ENCODE results near the gene RFPL3. TPM values are rescaled to one million over a fixed set of nuclear protein-coding genes. Genes with fewer than 3 reads are reported as not detected.

RFPL3 gene
- total RNA-seq, 3 donors from 2014 or later = not detected

DNA sequence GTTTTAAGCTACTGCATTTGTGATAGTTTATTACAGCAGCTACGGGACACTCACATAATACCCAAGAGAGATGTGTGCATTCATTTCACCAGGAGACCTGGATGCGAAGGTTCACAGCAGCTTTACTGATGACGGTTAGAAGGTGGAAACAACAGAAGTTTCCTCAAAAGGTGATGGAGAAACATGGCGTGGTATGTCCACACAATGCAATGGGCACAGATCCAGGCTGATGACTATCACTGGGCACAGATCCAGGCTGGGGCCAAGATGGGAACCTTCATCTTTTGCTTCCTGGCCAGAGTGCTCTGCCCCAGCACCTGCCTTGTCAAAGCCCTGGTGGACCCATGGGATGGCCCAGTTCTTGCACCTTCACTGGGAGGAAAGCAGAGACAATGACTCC is 30.6 kb upstream of the RFPL3 start:
- no peaks in the 10 kb centered on the region for H3K9me3 ChIP-seq
- ATAC-seq = no peak
- no peaks in the 10 kb centered on the region for H3K4me1 ChIP-seq (ENCODE audit: low read depth)
- intact Hi-C loops (cut with DNase I, micrococcal nuclease) = no loop called here
- DNase-seq = peak in 1 of 3 donors; percentile 6
- TF ChIP-seq, protein P1, sequence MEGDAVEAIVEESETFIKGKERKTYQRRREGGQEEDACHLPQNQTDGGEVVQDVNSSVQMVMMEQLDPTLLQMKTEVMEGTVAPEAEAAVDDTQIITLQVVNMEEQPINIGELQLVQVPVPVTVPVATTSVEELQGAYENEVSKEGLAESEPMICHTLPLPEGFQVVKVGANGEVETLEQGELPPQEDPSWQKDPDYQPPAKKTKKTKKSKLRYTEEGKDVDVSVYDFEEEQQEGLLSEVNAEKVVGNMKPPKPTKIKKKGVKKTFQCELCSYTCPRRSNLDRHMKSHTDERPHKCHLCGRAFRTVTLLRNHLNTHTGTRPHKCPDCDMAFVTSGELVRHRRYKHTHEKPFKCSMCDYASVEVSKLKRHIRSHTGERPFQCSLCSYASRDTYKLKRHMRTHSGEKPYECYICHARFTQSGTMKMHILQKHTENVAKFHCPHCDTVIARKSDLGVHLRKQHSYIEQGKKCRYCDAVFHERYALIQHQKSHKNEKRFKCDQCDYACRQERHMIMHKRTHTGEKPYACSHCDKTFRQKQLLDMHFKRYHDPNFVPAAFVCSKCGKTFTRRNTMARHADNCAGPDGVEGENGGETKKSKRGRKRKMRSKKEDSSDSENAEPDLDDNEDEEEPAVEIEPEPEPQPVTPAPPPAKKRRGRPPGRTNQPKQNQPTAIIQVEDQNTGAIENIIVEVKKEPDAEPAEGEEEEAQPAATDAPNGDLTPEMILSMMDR (IDR thresholded peaks at IDR 0.05) = no peak
- H3K36me3 ChIP-seq (ENCODE audit: low read depth) = no peaks in the 10 kb centered on the region
- H3K4me3 ChIP-seq = no peak overlapping the region

DNA sequence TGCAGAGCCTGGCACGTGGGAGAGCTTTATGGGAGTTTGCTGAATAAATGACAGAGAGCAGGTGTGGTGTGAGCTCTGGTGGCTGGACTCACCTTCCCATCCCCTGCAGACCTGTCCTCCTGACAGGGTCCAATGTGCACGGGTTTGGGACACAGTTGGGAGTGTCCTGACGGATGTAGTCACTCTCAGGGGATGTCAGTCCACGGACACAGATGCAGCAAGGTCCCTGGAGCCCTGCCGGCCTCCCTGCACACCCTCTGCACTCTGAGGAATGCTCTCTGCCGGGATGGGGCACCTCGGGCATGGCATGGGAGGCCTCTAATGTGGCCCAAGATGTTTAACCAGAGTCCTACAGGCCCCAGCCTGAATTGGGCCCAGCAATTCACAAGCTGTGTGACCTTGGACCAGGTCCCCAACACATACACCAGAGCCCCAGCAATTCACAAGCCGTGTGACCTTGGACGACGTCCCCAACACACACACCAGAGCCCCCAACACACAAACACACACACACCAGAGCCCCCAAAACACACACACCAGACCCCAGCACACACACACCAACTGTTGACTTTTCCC is 30.0 kb upstream of the RFPL3 start:
- H3K4me1 ChIP-seq (ENCODE audit: low read depth) = no peaks in the 10 kb centered on the region
- no peak for ATAC-seq
- H3K9me3 ChIP-seq = no peaks in the 10 kb centered on the region
- H3K4me3 ChIP-seq = no peak overlapping the region
- no peaks in the 10 kb centered on the region for H3K36me3 ChIP-seq (ENCODE audit: low read depth)
- TF ChIP-seq, protein P1 (IDR thresholded peaks at IDR 0.05) = no peak
- intact Hi-C loops (cut with DNase I, micrococcal nuclease) = no loop called here
- DNase-seq = no peak

DNA sequence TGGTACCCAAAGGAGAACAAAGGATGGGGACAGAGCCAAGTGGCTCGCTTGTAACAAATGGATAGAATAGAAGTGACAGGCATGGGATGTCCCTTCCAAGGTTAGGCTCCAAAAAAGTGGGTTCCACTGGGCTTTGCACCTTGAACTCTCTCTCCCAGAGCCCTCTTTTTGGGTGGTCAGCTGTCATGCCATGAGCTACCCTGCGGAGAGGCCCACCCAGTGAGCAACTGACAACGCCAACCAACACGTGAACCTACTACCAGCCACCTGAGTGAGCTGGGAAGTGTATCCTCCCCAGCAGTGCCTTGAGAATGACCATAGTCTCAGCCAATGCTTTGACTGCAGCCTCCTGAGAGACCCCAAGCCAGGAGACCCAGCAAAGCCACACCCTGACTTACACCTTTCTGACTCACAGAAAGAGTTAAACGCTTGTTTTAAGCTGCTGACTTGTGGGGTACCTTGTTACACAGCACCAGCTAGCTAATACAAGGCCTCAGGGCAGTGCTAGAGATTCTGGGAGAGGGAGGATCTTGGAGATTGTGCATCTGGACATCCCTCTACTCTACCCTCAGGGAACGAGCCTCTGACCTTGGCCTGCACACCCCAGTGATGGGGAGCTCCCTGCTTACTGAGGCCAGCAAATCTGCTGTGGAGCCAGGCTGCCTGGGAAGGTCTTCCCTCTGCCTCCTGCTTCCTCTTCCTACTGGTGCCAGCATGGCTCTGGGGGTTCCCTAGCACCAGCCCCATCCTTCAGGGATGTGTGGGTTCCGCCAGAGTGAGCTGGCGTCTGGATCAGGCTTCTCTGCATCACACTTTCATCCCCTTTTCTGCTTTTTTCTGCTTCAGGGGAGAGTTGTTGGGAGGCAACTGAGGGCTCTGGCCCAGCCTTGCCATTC is 29.1 kb upstream of the RFPL3 start:
- no peaks in the 10 kb centered on the region for H3K36me3 ChIP-seq (ENCODE audit: low read depth)
- ATAC-seq (no peak), DNase-seq (no peak)
- no peak overlapping the region for H3K4me3 ChIP-seq
- no peaks in the 10 kb centered on the region for H3K4me1 ChIP-seq (ENCODE audit: low read depth)
- intact Hi-C loops (cut with DNase I, micrococcal nuclease) = no loop called here
- TF ChIP-seq, protein P1 (IDR thresholded peaks at IDR 0.05) = no peak
- H3K9me3 ChIP-seq = no peaks in the 10 kb centered on the region

DNA sequence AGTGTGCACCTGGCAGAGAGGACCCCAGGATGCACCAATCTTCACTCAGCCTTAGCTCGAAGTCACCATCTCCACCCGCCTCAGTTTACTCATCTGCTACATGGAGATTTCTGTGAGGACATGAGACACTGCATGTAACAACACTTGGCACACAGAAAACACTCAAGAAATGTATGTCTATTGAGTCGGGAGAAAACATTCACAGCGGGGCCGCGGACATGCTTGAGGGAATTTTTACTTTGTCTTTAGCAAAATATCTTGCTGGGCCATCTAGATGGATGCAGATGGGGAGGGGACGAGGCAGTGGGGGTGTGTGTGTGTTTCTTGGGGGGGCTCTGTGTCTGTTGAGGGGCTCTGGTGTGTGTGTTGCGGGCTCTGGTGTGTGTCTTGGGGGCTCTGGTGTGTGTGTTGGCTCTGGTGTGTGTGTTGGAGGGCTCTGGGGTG is 28.4 kb upstream of the RFPL3 start:
- H3K9me3 ChIP-seq = no peaks in the 10 kb centered on the region
- H3K4me3 ChIP-seq = no peak overlapping the region
- no peak for ATAC-seq
- intact Hi-C loops (cut with DNase I, micrococcal nuclease) = no loop called here
- H3K4me1 ChIP-seq (ENCODE audit: low read depth) = no peaks in the 10 kb centered on the region
- DNase-seq = no peak
- H3K36me3 ChIP-seq (ENCODE audit: low read depth) = no peaks in the 10 kb centered on the region
- TF ChIP-seq, protein P1 (IDR thresholded peaks at IDR 0.05) = no peak

DNA sequence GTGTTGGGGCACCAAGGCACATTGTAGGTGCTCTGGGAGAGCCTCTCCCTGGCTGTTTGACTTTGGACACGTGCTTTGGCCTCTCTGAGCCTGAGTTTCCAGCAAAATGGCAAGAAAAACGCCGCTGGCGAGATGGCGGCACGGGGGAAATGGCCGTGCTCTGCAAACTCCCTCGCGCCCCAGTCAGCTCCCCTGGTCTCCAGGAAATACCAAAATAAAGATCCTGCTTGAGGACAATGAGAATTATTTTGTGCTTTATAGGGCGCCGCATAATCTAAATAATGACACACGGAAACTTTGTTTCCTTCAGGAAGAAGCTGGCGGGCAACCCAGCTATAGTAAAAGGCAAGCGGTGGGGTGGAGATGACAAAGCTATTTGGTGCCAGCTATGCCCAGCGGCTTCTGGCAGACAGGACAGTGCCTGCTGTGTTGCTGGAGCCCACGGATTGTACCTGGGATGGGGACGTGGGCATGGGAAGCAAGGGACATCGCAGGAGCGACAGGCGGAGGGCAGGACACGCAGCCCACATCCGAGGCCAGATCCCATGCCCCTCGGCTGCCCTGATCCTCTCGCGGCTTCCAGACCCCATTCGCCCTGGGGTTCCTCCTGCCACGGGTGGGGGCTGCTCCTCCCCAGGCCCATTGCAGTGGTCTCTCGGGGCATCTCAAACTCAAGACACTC is 26.3 kb upstream of the RFPL3 start:
- Histone ChIP-seq H3K9me3 (no peaks in the 10 kb centered on the region), H3K4me1 (ENCODE audit: low read depth) (no peaks in the 10 kb centered on the region), H3K36me3 (ENCODE audit: low read depth) (no peaks in the 10 kb centered on the region), H3K4me3 (no peak overlapping the region)
- intact Hi-C loops (cut with DNase I, micrococcal nuclease) = no loop called here
- TF ChIP-seq, protein P1 (IDR thresholded peaks at IDR 0.05) = no peak
- DNase-seq (no peak), ATAC-seq (no peak)
